22Rv1 (cell line): ENCODE results near the gene SNX8.

Experiments
- ZFX ChIP-seq: fragments of 450-650 bp; IDR thresholded peaks from 2 replicates; pipeline ENCODE4 v1.6.1; 2017; ENCODE audit warnings: antibody characterized with exemption, borderline replicate concordance
- TF ChIP-seq, protein P1 (sequence below): fragments of 450-650 bp; IDR thresholded peaks from 2 replicates; pipeline ENCODE4 v1.5.1; 2017; ENCODE audit warnings: mild to moderate bottlenecking

DNA sequence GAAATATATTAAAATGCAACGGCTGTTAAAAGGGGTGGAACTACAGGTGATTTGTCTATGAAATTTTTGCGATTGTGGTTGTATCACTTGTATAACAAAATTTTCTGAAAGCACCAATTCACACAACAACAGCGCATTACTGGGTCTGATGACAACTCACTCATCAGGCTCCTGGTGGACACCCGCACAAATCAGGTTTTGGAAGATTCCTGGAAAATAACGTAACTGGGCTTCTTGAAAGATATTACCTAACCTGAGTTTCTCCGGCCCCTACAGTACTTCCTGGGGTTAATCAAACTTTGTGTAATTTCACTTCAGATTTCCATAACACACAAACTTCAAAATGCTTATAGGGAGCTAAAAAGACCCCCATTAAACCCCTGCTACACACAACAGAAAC lies 7.6 kb downstream of the SNX8 start:
- TF ChIP-seq, protein P1, sequence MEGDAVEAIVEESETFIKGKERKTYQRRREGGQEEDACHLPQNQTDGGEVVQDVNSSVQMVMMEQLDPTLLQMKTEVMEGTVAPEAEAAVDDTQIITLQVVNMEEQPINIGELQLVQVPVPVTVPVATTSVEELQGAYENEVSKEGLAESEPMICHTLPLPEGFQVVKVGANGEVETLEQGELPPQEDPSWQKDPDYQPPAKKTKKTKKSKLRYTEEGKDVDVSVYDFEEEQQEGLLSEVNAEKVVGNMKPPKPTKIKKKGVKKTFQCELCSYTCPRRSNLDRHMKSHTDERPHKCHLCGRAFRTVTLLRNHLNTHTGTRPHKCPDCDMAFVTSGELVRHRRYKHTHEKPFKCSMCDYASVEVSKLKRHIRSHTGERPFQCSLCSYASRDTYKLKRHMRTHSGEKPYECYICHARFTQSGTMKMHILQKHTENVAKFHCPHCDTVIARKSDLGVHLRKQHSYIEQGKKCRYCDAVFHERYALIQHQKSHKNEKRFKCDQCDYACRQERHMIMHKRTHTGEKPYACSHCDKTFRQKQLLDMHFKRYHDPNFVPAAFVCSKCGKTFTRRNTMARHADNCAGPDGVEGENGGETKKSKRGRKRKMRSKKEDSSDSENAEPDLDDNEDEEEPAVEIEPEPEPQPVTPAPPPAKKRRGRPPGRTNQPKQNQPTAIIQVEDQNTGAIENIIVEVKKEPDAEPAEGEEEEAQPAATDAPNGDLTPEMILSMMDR: no peak
- TF ChIP-seq ZFX: no peak
